Measurements from ENCODE around the gene NLRC5. TPM values are rescaled to one million over a fixed set of nuclear protein-coding genes. Genes with fewer than 3 reads are reported as not detected.
"Not testable (repeated sequence)": the region's sequence is repeated elsewhere in the genome, so short reads cannot be mapped to it uniquely, and the experiment has no call there.

NLRC5 gene
- total RNA-seq, 1 donor from 2014 or later, result not detected

- H3K4me1 Mint-ChIP-seq, result peaks cover 11% of the 10 kb centered on the region
- no peaks in the 10 kb centered on the region for H3K36me3 ChIP-seq
- no peaks in the 10 kb centered on the region for H3K9me3 ChIP-seq (ENCODE audit: low read depth)
- no peak overlapping the region for H3K27ac ChIP-seq
- DNase-seq (ENCODE audit: low spot score), result no peak
- H3K27me3 ChIP-seq, result no peaks in the 10 kb centered on the region
- no peak overlapping the region for H3K4me2 ChIP-seq
- no peaks in the 10 kb centered on the region for H3F3A ChIP-seq (ENCODE audit: low read depth)
- no peak overlapping the region for H2AFZ ChIP-seq (replicated peaks)
- H3K27me3 Mint-ChIP-seq (ENCODE audit: insufficient read depth, low read depth), result no peaks in the 10 kb centered on the region
- no peak overlapping the region for H3K4me3 Mint-ChIP-seq
- H4K20me1 ChIP-seq (ENCODE audit: low read depth), result no peaks in the 10 kb centered on the region
- no peaks in the 10 kb centered on the region for H3K9me3 Mint-ChIP-seq
- H3K4me3 ChIP-seq, result no peak overlapping the region
- TF ChIP-seq CTCF (IDR thresholded peaks at IDR 0.05) (no peak), EZH2 (IDR thresholded peaks at IDR 0.05) (no peak), EZH2phosphoT487 (IDR thresholded peaks at IDR 0.05) (no peak)
- peaks cover 8% of the 10 kb centered on the region for H3K4me1 ChIP-seq
- no peak overlapping the region for H3K9ac ChIP-seq
- no peaks in the 10 kb centered on the region for H3K36me3 Mint-ChIP-seq
- no peaks in the 10 kb centered on the region for H3K79me2 ChIP-seq (ENCODE audit: low read depth)
- no peak overlapping the region for H3K27ac Mint-ChIP-seq
Measured at GRCh38 chr16:57070424-57070823, 81.1 kb downstream of the NLRC5 start.

GRCh38 chr16:57071081-57071732 lies 81.8 kb downstream of the NLRC5 start:
- H3K27me3 ChIP-seq; H3F3A ChIP-seq (ENCODE audit: low read depth): not testable (repeated sequence)

GRCh38 chr16:57071831-57072582 lies 82.7 kb downstream of the NLRC5 start:
- Histone ChIP-seq H3K4me1 (peaks cover 6% of the 10 kb centered on the region), H3K9ac (no peak overlapping the region), H3K4me3 (no peak overlapping the region), H3K9me3 (ENCODE audit: low read depth) (no peaks in the 10 kb centered on the region), H2AFZ (replicated peaks) (no peak overlapping the region), H3K79me2 (ENCODE audit: low read depth) (no peaks in the 10 kb centered on the region), H4K20me1 (ENCODE audit: low read depth) (no peaks in the 10 kb centered on the region), H3F3A (ENCODE audit: low read depth) (no peaks in the 10 kb centered on the region), H3K27ac (no peak overlapping the region), H3K27me3 (no peaks in the 10 kb centered on the region), H3K36me3 (no peaks in the 10 kb centered on the region), H3K4me2 (no peak overlapping the region)
- TF ChIP-seq CTCF (IDR thresholded peaks at IDR 0.05) (no peak), EZH2phosphoT487 (IDR thresholded peaks at IDR 0.05) (no peak), EZH2 (IDR thresholded peaks at IDR 0.05) (no peak)
- H3K36me3 Mint-ChIP-seq, result no peaks in the 10 kb centered on the region
- no peaks in the 10 kb centered on the region for H3K9me3 Mint-ChIP-seq
- H3K4me1 Mint-ChIP-seq, result peaks cover 6% of the 10 kb centered on the region
- no peak overlapping the region for H3K4me3 Mint-ChIP-seq
- no peak for DNase-seq (ENCODE audit: low spot score)
- no peaks in the 10 kb centered on the region for H3K27me3 Mint-ChIP-seq (ENCODE audit: insufficient read depth, low read depth)
- H3K27ac Mint-ChIP-seq, result no peak overlapping the region

More at GRCh38 chr16:57071081-57071732, 81.8 kb downstream of the NLRC5 start:
- H3K27ac Mint-ChIP-seq; H3K4me1 Mint-ChIP-seq; H3K27ac ChIP-seq; H3K9ac ChIP-seq; H3K4me2 ChIP-seq; H3K4me3 Mint-ChIP-seq; H3K4me1 ChIP-seq; DNase-seq (ENCODE audit: low spot score); H3K4me3 ChIP-seq; H3K9me3 Mint-ChIP-seq; H4K20me1 ChIP-seq (ENCODE audit: low read depth); H3K79me2 ChIP-seq (ENCODE audit: low read depth); H3K36me3 ChIP-seq; H2AFZ ChIP-seq (replicated peaks); H3K9me3 ChIP-seq (ENCODE audit: low read depth); H3K27me3 Mint-ChIP-seq (ENCODE audit: insufficient read depth, low read depth); H3K36me3 Mint-ChIP-seq: not testable (repeated sequence)

Measured in neural progenitor cell (in vitro differentiated cells).